Left ventricle myocardium superior (tissue), 1 donor: ENCODE data around the gene CHN2. TPM values are rescaled to one million over a fixed set of nuclear protein-coding genes. Genes with fewer than 3 reads are reported as not detected.

Source experiments
- ATAC-seq: fragments of 200-7000 bp; cut with Tn5 transposase; one replicate; pipeline ENCODE4 v1.9.1; 2020; ENCODE audit warnings: mild to moderate bottlenecking, moderate library complexity
- DNase-seq: peaks from one replicate; pipeline ENCODE4 v3.0.0-alpha.2; 2020
- intact Hi-C: fragments of 100-400 bp; cut with micrococcal nuclease; formaldehyde crosslinking; loops from one replicate; pipeline ENCODE4 v1.11.0; 2022
- total RNA-seq: library from RNA; stranded (reverse); fragmentation: NEBNext Ultra II Directional; extraction: Animal tissue kit (Norgen Biotek cat#: 25700); gene quantifications from one replicate; pipeline ENCODE4 v1.2.1, GENCODE V29; 2021
- donor health status: DM: no; HTN: yes; CAD: no; lungs with severe emphysema.

CHN2 gene
- total RNA-seq, 1 donor from 2014 or later = 32.2 TPM

GRCh38 chr7:29485339-29486190, 291.0 kb downstream of the CHN2 start:
- intact Hi-C loops = no loop called here
- DNase-seq (no peak), ATAC-seq (no peak)

- intact Hi-C loops = no loop called here
- DNase-seq (peak; percentile 18), ATAC-seq (no peak)
Observed at GRCh38 chr7:29486191-29486700, 291.7 kb downstream of the CHN2 start.

DNA sequence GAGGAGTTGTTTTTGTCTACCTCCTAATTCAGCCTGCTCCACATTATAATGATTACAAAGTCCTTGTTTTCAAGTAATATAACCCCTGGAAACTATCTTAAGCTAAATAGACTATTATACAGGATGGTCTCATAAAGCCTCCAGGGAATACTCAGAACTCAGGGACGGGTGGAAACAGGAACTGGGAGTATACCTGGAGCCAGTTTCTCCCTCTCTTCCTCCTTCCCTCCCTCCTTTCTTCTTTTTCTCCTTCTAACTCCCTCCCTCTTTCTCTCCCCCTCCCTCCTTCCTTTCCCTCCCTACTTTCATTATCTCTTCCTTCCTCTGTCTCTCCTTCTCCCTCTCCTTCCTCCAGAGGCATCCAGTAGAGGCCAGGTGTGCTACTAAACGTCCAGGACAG, 292.8 kb downstream of the CHN2 start:
- intact Hi-C loops = no loop called here
- no peak for ATAC-seq
- DNase-seq = no peak

- DNase-seq (no peak), ATAC-seq (peak; percentile 10)
- intact Hi-C loops = no loop called here
Observed at GRCh38 chr7:29488203-29488970, 293.8 kb downstream of the CHN2 start.

GRCh38 chr7:29488977-29489376, 294.4 kb downstream of the CHN2 start:
- DNase-seq = no peak
- ATAC-seq = peak; percentile 77
- intact Hi-C loops = no loop called here

- ATAC-seq (no peak), DNase-seq (no peak)
- intact Hi-C loops = no loop called here
Observed at GRCh38 chr7:29490094-29490607, 295.6 kb downstream of the CHN2 start.

- ATAC-seq (no peak), DNase-seq (no peak)
- intact Hi-C loops = no loop called here
Observed at GRCh38 chr7:29494350-29494749, 299.8 kb downstream of the CHN2 start.

DNA sequence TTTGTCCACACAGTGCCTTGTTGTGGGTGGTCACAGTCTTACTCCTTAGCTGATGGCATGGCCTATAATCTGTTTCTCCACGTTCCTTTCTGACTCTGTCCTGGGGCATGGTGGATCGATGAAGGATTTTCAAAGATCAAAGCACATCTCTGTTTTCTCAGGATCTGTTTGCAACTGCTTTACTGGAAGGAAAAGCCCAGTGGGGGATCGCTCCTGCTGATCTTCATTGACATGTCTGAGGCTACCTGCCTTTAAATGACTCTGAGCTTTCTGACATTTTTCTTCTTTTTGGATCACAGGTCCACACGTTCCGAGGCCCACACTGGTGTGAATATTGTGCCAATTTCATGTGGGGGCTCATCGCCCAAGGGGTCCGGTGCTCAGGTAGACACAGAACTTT, 301.1 kb downstream of the CHN2 start:
- ATAC-seq (no peak), DNase-seq (no peak)
- intact Hi-C loops = no loop called here

DNA sequence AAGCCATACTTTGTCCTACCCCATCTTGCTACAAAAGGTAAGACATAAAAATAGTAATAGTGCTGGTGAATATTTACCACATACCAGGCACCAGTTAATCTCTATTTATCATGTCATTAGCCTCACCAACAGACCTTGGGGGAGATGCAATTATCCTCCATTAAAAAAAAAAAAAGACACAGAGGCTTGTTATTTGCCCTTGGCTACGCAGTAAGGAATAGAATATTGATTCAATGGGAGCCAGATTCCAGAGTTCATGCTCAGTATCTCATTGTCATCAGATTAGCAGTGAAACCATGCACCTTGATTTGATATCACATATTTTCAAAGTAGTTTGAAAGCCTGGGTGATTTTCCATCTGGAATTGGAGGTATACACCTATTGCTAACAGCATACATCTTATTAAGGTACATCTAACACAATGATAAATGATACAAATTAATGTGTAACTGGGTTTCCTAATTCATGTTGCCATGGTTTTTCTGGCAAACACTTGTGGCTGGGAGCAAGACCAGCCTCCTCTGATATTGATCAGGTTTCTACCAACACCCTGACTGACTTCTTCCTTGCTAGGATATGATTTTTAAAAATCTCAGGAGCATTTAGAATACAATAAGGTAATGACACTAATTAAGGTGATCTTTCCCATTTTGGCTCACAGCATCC, 301.9 kb downstream of the CHN2 start:
- intact Hi-C loops = no loop called here
- ATAC-seq (no peak), DNase-seq (no peak)

- intact Hi-C loops = no loop called here
- ATAC-seq (no peak), DNase-seq (no peak)
Observed at GRCh38 chr7:29499932-29500331, 305.4 kb downstream of the CHN2 start.

- intact Hi-C loops = no loop called here
- ATAC-seq = no peak
- no peak for DNase-seq
Observed at GRCh38 chr7:29500719-29501118, 306.1 kb downstream of the CHN2 start.

- DNase-seq = no peak
- peak; percentile 79 for ATAC-seq
- intact Hi-C loops = no loop called here
Observed at GRCh38 chr7:29502133-29502532, 307.6 kb downstream of the CHN2 start.

- intact Hi-C loops = no loop called here
- ATAC-seq = no peak
- DNase-seq = no peak
Observed at GRCh38 chr7:29505931-29506330, 311.4 kb downstream of the CHN2 start.

DNA sequence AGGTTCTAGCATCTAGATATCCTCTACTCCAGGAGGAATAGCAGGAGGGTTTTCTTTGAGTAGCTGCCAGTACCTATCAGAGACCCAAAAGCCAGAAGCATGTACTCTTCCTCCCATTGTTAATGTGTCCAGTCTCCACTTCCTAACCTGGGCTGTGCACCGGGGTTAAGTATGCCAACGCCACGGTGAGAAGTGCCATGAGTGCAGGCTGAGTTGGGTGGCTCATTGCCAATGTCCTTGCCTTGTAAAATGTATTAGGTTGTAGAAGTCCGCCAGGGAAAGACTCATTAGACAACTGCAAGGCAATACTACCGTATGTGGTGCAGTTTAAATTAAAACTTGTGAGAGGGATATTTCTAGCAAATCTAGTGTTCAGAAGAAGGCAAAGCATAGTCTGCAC, 314.0 kb downstream of the CHN2 start:
- intact Hi-C loops = no loop called here
- DNase-seq (peak; percentile 51), ATAC-seq (peak; percentile 90)

DNA sequence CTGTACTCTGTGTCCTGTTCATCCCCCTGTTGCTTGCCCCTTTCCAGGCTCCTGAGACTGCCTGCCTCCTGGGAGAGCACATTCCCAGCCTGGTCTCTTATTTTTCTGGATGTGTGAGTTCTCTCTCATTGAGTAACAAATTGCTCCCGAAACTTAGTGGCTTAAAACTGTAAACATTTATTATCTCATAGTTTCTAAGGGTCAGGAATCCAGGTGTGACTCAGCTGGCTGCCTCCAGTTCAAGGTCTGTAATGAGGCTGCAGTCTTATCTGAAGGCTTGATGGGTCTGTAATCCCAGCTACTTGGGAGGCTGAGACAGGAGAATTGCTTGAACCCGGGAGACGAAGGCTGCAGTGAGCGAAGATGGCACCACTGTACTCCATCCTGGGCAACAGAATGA, 315.5 kb downstream of the CHN2 start:
- ATAC-seq = no peak
- no peak for DNase-seq
- intact Hi-C loops = no loop called here

DNA sequence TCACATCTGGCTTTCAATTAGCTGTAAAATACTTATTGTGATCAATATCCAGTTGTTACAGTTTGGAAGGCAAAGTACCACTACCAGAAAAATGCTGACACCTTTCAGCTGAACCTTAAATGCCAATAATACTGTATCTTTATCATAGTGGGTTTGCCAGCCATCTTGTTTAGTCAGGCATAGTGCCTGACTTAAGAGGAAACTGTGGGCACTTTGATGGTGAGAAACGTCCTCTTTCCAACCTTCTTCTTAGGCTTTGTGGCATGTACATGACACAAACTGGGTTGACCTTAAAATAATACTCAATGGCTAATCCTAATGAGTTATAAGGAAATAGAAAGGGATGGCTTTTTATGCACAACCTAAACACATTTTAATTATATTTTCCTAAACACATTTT, 316.8 kb downstream of the CHN2 start:
- intact Hi-C loops = no loop called here
- no peak for ATAC-seq
- no peak for DNase-seq

GRCh38 chr7:29511851-29512250, 317.3 kb downstream of the CHN2 start:
- DNase-seq = no peak
- ATAC-seq = no peak
- intact Hi-C loops = no loop called here

DNA sequence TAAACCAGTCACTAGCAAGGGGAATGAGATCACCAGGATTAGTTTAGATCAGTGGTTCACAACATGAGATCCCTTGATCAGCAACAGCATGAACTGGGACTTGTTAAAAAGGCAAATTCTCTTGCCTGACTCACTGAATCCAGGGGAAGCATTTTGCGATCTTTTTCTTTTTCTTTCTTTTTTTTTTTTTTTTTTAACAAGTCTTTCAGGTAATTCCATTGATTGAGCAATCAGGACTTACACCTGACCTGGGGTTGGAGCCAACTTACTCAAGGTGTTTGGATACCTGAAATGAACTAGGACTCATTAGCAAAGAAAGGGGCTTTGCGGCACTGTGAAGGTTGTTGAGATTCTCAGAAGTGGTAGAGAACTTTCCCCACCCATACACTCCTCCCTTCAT, 321.9 kb downstream of the CHN2 start:
- DNase-seq (no peak), ATAC-seq (no peak)
- intact Hi-C loops = no loop called here

DNA sequence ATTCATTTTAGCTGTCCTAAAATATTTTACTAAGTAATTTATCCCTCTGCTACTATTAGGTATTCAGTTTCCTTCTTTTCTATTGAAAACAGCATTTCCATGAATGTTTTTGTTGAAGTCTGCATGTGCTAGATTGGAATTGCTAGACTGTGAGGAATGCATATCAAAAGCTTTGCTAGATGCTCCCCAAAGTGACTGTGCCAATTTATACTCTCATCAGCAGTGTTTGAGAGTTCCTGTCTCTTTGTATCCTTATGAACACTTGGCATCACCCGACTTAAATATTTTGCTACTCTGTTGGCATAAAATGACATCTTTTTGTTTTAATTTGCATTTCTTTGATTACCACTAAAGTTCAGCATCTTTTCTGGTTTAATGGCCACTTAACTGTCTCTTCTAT, 324.0 kb downstream of the CHN2 start:
- intact Hi-C loops = no loop called here

DNA sequence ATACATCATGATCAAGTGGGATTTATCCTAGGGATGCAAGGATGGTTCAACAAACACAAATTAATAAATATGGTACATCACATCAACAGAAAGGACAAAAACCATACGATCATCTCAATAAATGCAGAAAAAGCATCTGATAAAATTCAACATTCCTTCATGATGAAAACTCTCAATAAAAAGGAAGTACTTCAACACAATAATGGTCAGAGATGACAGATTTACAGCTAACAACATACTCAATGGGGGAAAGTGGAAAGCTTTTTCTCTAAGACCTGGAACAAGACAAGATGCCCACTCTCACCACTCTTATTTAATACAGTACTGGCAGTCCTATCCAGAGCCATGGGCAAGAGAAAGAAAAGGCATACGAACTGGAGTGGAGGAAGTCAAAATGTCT, 329.2 kb downstream of the CHN2 start:
- ATAC-seq = no peak
- intact Hi-C loops = no loop called here
- no peak for DNase-seq

More for the DNA sequence above, 324.0 kb downstream of the CHN2 start:
- no peak for ATAC-seq
- DNase-seq = no peak
